HepG2 (cell line): ENCODE data around the gene COL27A1. TPM values are rescaled to one million over a fixed set of nuclear protein-coding genes. Genes with fewer than 3 reads are reported as not detected.

Source experiments
- ARID5B ChIP-seq: IDR thresholded peaks from 2 replicates; pipeline ENCODE4 v1.4.0; 2020; ENCODE audit warnings: mild to moderate bottlenecking, missing genetic modification reagents
- NR2C2 ChIP-seq: sonication (generic); formaldehyde crosslinking; IDR thresholded peaks from 2 replicates; pipeline ENCODE4 v1.4.0; 2020; ENCODE audit warnings: missing genetic modification reagents, mild to moderate bottlenecking, moderate library complexity, borderline replicate concordance
- PHB2 ChIP-seq: fragments of 450-650 bp; IDR thresholded peaks from 2 replicates; pipeline ENCODE4 v1.6.1; 2018; ENCODE audit not compliant: partially characterized antibody
- SOX5 ChIP-seq: IDR thresholded peaks from 2 replicates; pipeline ENCODE4 v1.6.1; 2016; ENCODE audit warnings: borderline replicate concordance
- U2AF2 ChIP-seq: fragments of 200-400 bp; formaldehyde crosslinking; IDR thresholded peaks from 2 replicates; pipeline ENCODE4 v1.6.1; 2017; ENCODE audit warnings: low read depth, mild to moderate bottlenecking, low read length
- ZFAT ChIP-seq: sonication (generic); formaldehyde crosslinking; conservative IDR thresholded peaks from 2 replicates; pipeline ENCODE4 v1.8.1; 2023; ENCODE audit warnings: missing genetic modification reagents, inconsistent platforms
- ZNF256 ChIP-seq: sonication (generic); formaldehyde crosslinking; conservative IDR thresholded peaks from 2 replicates; pipeline ENCODE4 v1.4.0; 2020; ENCODE audit warnings: missing genetic modification reagents
- ZNF263 ChIP-seq: sonication (generic); formaldehyde crosslinking; IDR thresholded peaks from 2 replicates; pipeline ENCODE4 v1.4.0; 2020; ENCODE audit warnings: missing genetic modification reagents
- polyA plus RNA-seq, 8 experiments: library from polyadenylated mRNA; depleted of rRNA in 3 of 8; stranded (reverse) in 7 of 8; unstranded in 1 of 8; fragments of >200 nt; fragmentation: Illumina TruSeq in 4 of 8; extraction: Trizol in 4 of 8; gene quantifications; 2 replicates each; pipeline versions ENCODE4 v1.2.1 to v1.2.3, GENCODE V29; 2011 to 2016; ENCODE audit warnings: low read depth in 4 of 8, missing spikeins in 1 of 8, mixed read lengths in 1 of 8; ENCODE audit not compliant: insufficient read depth in 1 of 8
- total RNA-seq, 5 experiments: library from RNA; depleted of rRNA; stranded (reverse); fragments of >200 nt; fragmentation: Illumina TruSeq; extraction: Trizol; gene quantifications; 2 replicates each; pipeline ENCODE4 v1.2.3, GENCODE V29; 2016; ENCODE audit warnings: low read depth in 1 of 5
- TF ChIP-seq, protein P1 (sequence below): sonication (generic); formaldehyde crosslinking; IDR thresholded peaks from 2 replicates; pipeline ENCODE4 v1.4.0; 2020; ENCODE audit warnings: missing genetic modification reagents, mild to moderate bottlenecking, borderline replicate concordance

The COL27A1 gene
- total and polyA plus RNA-seq, 2 of the 13 experiments (the other 11 are each of a cell fraction or from before 2014, with no cell fraction given), result 71.3 to 89.1 TPM

DNA sequence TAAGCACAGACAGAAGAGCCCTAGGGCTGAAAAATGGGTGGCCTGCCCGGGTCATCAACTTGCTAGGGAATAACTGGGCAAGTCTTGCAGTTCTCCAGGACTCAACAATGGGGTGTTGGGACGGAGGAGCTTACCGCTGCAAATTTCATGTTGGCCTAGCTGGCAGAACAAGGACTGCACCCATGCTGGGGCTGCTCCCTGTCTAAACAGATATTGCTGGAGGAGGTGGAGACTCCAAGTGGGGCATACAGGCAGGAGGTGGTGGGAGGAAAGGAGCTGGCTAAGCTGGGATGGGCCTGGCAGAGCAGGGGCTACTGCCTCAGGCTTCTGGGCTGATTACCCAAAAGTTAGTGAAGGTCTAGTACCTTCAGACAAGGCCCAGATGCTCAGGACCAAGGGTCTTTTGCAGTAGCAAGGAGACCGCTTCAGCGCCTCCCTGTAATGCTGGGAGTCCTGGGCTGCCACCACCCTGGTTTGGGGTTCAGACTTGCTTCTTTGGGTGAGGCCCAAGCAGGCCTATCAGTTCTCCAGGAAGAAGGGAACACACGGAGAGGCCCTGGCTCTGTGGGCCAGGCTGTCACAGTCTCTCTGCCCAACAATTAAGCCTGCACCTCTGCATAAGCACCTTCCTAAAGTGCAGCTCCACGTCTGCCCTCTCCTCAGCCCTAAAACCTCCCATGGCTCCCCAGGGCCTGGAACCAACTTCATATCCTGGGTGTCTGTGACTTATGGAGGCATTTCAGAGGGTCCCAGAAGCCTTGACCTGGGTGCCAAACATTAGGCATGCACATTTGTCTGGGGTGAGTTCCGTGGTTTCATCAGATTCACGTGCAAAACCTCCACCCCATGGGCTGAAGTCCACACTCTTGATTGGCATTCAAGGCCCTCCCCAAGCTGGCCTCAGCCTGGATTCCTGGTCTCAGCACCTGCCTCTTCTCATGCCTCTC lies 32.0 kb upstream of the COL27A1 start (continued):
- TF ChIP-seq ZFAT (CRISPR knock-in tag) (no peak), U2AF2 (no peak), NR2C2 (peak; percentile 72), ARID5B (CRISPR knock-in tag) (peak; percentile 52), ZNF263 (CRISPR knock-in tag) (no peak; the same call in 1 of the 2 replicates), SOX5 (CRISPR knock-in tag) (peak; percentile 49; the same call in 1 of the 2 replicates), ZNF256 (CRISPR knock-in tag) (no peak), PHB2 (no peak)
- TF ChIP-seq, protein P1, sequence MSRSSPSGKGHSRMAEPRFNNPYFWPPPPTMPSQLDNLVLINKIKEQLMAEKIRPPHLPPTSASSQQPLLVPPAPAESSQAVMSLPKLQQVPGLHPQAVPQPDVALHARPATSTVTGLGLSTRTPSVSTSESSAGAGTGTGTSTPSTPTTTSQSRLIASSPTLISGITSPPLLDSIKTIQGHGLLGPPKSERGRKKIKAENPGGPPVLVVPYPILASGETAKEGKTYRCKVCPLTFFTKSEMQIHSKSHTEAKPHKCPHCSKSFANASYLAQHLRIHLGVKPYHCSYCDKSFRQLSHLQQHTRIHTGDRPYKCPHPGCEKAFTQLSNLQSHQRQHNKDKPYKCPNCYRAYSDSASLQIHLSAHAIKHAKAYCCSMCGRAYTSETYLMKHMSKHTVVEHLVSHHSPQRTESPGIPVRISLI (CRISPR knock-in tag), result no peak
